SK-N-MC (cell line): Measurements from ENCODE around the gene RASSF1.

Experiments
- EZH2 ChIP-seq: fragments of 200-600 bp; sonication (generic); IDR thresholded peaks from one replicate; pipeline ENCODE4 v1.6.1; 2017; ENCODE audit warnings: antibody characterized with exemption
- POLR2AphosphoS5 ChIP-seq: IDR thresholded peaks from 2 replicates; pipeline ENCODE4 v1.6.1; 2012; ENCODE audit warnings: mild to moderate bottlenecking, low read depth, low read length, borderline replicate concordance

- no peak for TF ChIP-seq EZH2
- TF ChIP-seq POLR2AphosphoS5, result no peak
Measured at GRCh38 chr3:50356553-50356952, 15.9 kb upstream of the RASSF1 start.
